H9 (cell line): ENCODE measurements around the gene CNDP2. TPM values are rescaled to one million over a fixed set of nuclear protein-coding genes. Genes with fewer than 3 reads are reported as not detected.

Experiments
- DNase-seq: peaks from one replicate; pipeline ENCODE4 v3.0.0-alpha.2; 2017
- H2AFZ ChIP-seq: one replicate; pipeline ENCODE4 v1.6.1; 2013; ENCODE audit warnings: mild to moderate bottlenecking, low read length, control low read depth, moderate library complexity
- H2AK5ac ChIP-seq: 2 replicates; pipeline ENCODE4 v1.6.1; 2013; ENCODE audit warnings: low read length, control low read depth, mixed read lengths; ENCODE audit not compliant: insufficient read length
- H2BK120ac ChIP-seq: one replicate; pipeline ENCODE4 v1.6.1; 2013; ENCODE audit warnings: low read depth, mild to moderate bottlenecking, low read length, control low read depth, inconsistent platforms; ENCODE audit not compliant: poor library complexity, severe bottlenecking
- H2BK12ac ChIP-seq: 2 replicates; pipeline ENCODE4 v1.6.1; 2013; ENCODE audit warnings: low read length, control low read depth, mixed read lengths, low read depth; ENCODE audit not compliant: insufficient read length
- H2BK15ac ChIP-seq: 2 replicates; pipeline ENCODE4 v1.6.1; 2013; ENCODE audit warnings: low read depth, low read length, control low read depth
- H2BK20ac ChIP-seq: one replicate; pipeline ENCODE4 v1.6.1; 2013; ENCODE audit warnings: low read depth, mild to moderate bottlenecking, low read length, control low read depth, inconsistent platforms; ENCODE audit not compliant: poor library complexity, severe bottlenecking
- H2BK5ac ChIP-seq: 2 replicates; pipeline ENCODE4 v1.6.1; 2013; ENCODE audit warnings: low read length, control low read depth, mixed read lengths; ENCODE audit not compliant: insufficient read length
- H3K14ac ChIP-seq: 2 replicates; pipeline ENCODE4 v1.6.1; 2013; ENCODE audit warnings: low read length, control low read depth; ENCODE audit not compliant: insufficient read depth
- H3K18ac ChIP-seq: 2 replicates; pipeline ENCODE4 v1.6.1; 2013; ENCODE audit warnings: low read depth, mild to moderate bottlenecking, mixed read lengths, low read length, control low read depth; ENCODE audit not compliant: insufficient read length
- H3K23ac ChIP-seq: 2 replicates; pipeline ENCODE4 v1.6.1; 2013; ENCODE audit warnings: low read length, control low read depth, mixed read lengths, low read depth; ENCODE audit not compliant: insufficient read length
- H3K23me2 ChIP-seq: 2 replicates; pipeline ENCODE4 v1.6.1; 2013; ENCODE audit warnings: low read depth, mild to moderate bottlenecking, mixed read lengths, low read length, control low read depth; ENCODE audit not compliant: insufficient read length, poor library complexity, severe bottlenecking
- H3K27ac ChIP-seq: 2 replicates; pipeline ENCODE4 v1.5.1; 2013; ENCODE audit warnings: low read length, control low read depth, mixed read lengths, low read depth; ENCODE audit not compliant: insufficient read length
- H3K27me3 ChIP-seq: 2 replicates; pipeline ENCODE4 v1.6.1; 2013; ENCODE audit warnings: low read length, control low read depth, inconsistent platforms; ENCODE audit not compliant: insufficient read depth
- H3K4ac ChIP-seq: 2 replicates; pipeline ENCODE4 v1.6.1; 2013; ENCODE audit warnings: low read depth, mild to moderate bottlenecking, control low read depth, inconsistent platforms, low read length, moderate library complexity
- H3K4me1 ChIP-seq: 2 replicates; pipeline ENCODE4 v1.6.1; 2013; ENCODE audit warnings: low read length, control low read depth, inconsistent platforms; ENCODE audit not compliant: insufficient read depth
- H3K4me2 ChIP-seq: 2 replicates; pipeline ENCODE4 v1.6.1; 2013; ENCODE audit warnings: low read length, control low read depth, mixed read lengths; ENCODE audit not compliant: insufficient read length, insufficient read depth
- H3K56ac ChIP-seq: 2 replicates; pipeline ENCODE4 v1.6.1; 2013; ENCODE audit warnings: low read depth, mild to moderate bottlenecking, mixed read lengths, low read length, control low read depth; ENCODE audit not compliant: insufficient read length
- H3K79me1 ChIP-seq: 2 replicates; pipeline ENCODE4 v1.6.1; 2013; ENCODE audit warnings: low read depth, mild to moderate bottlenecking, moderate library complexity, low read length, control low read depth, inconsistent platforms; ENCODE audit not compliant: insufficient read depth, poor library complexity, severe bottlenecking
- H3K79me2 ChIP-seq: 2 replicates; pipeline ENCODE4 v1.6.1; 2013; ENCODE audit warnings: low read length, control low read depth, inconsistent platforms; ENCODE audit not compliant: insufficient read depth
- H3K9ac ChIP-seq: 2 replicates; pipeline ENCODE4 v1.6.1; 2013; ENCODE audit warnings: low read length, control low read depth, mixed read lengths; ENCODE audit not compliant: insufficient read length; ENCODE audit errors: extremely low read depth
- H3K9me3 ChIP-seq: one replicate; pipeline ENCODE4 v1.6.1; 2013; ENCODE audit warnings: low read depth, low read length, inconsistent platforms; ENCODE audit not compliant: control insufficient read depth
- H3T11ph ChIP-seq: one replicate; pipeline ENCODE4 v1.6.1; 2013; ENCODE audit warnings: mild to moderate bottlenecking, low read length, control low read depth, inconsistent platforms
- H4K20me1 ChIP-seq: one replicate; pipeline ENCODE4 v1.6.1; 2013; ENCODE audit not compliant: control insufficient read depth, insufficient read length, insufficient read depth
- H4K5ac ChIP-seq: 2 replicates; pipeline ENCODE4 v1.6.1; 2013; ENCODE audit warnings: low read depth, mild to moderate bottlenecking, mixed read lengths, low read length, control low read depth; ENCODE audit not compliant: insufficient read length
- H4K8ac ChIP-seq: replicated peaks from 2 replicates; pipeline ENCODE4 v1.6.1; 2013; ENCODE audit warnings: low read length, control low read depth, mixed read lengths, low read depth; ENCODE audit not compliant: insufficient read length
- H4K91ac ChIP-seq: 2 replicates; pipeline ENCODE4 v1.6.1; 2013; ENCODE audit warnings: low read depth, mild to moderate bottlenecking, moderate library complexity, mixed read lengths, low read length, control low read depth; ENCODE audit not compliant: insufficient read length
- H3K27ac Mint-ChIP-seq, 3 experiments: 2 replicates in 2 of 3; 3 replicates in 1 of 3; pipeline ENCODE4 v1.8.0; 2020 to 2021; ENCODE audit warnings: mixed read lengths in 3 of 3, mild to moderate bottlenecking in 1 of 3, moderate library complexity in 1 of 3
- H3K27me3 Mint-ChIP-seq: 2 replicates; pipeline ENCODE4 v1.8.0; 2021; ENCODE audit warnings: low read depth, mild to moderate bottlenecking, moderate library complexity, mixed read lengths
- H3K36me3 Mint-ChIP-seq, 3 experiments: 2 replicates in 2 of 3; 3 replicates in 1 of 3; pipeline ENCODE4 v1.8.0; 2020 to 2021; ENCODE audit warnings: low read depth in 3 of 3, mixed read lengths in 3 of 3; ENCODE audit not compliant: insufficient read depth in 1 of 3
- H3K4me1 Mint-ChIP-seq, 2 experiments: 2 replicates each; pipeline ENCODE4 v1.8.0; 2020; ENCODE audit warnings: mixed read lengths in 2 of 2
- H3K4me3 Mint-ChIP-seq, 2 experiments: 2 replicates in 1 of 2; 3 replicates in 1 of 2; pipeline ENCODE4 v1.8.0; 2020 to 2021; ENCODE audit warnings: mild to moderate bottlenecking in 2 of 2, mixed read lengths in 2 of 2, moderate library complexity in 1 of 2
- H3K9me3 Mint-ChIP-seq, 2 experiments: 2 replicates in 1 of 2; 3 replicates in 1 of 2; pipeline ENCODE4 v1.8.0; 2020; ENCODE audit warnings: mild to moderate bottlenecking in 2 of 2, mixed read lengths in 2 of 2, moderate library complexity in 1 of 2
- CTCF ChIP-seq: fragments of 200-600 bp; sonication (generic); conservative IDR thresholded peaks from 3 replicates; pipeline ENCODE4 v1.8.0; 2021; ENCODE audit warnings: antibody characterized with exemption, mild to moderate bottlenecking
- WGBS: extraction: QIAGEN DNeasy Blood & Tissue Kit; methylation state at CpG from one replicate; pipeline ENCODE4 v1.1.7; 2013; ENCODE audit warnings: missing lambda C conversion rate, low lambda C conversion rate, mixed read lengths; ENCODE audit not compliant: insufficient read length; ENCODE audit errors: extremely low coverage; 5-methylcytosine and 5-hydroxymethylcytosine counted together
- total RNA-seq: library from RNA; stranded (reverse); gene quantifications from 2 replicates; pipeline ENCODE4 v1.2.1, GENCODE V29; 2021

CNDP2 gene
- total RNA-seq, 1 experiment from 2014 or later: 212 TPM

GRCh38 chr18:74507097-74507881 is 11.1 kb downstream of the CNDP2 start:
- H4K5ac ChIP-seq: no peak overlapping the region
- no peaks in the 10 kb centered on the region; the same call in 1 of the 2 replicates for H3K4me1 ChIP-seq
- H3K18ac ChIP-seq: no peak overlapping the region
- no peak overlapping the region for H2BK12ac ChIP-seq
- no peak overlapping the region for H2BK15ac ChIP-seq
- Mint-ChIP-seq H3K27ac (peak overlapping the region in 2 of 3 experiments; percentile 82 to 94; a peak in 6 of 7 replicates), H3K9me3 (no peaks in the 10 kb centered on the region), H3K4me3 (peak overlapping the region in 1 of 2 experiments; percentile 42; a peak in 1 of 5 replicates), H3K36me3 (peaks cover 60 to 93% (median 82%) of the 10 kb centered on the region in 3 experiments), H3K27me3 (no peaks in the 10 kb centered on the region), H3K4me1 (peaks cover 9 to 19% of the 10 kb centered on the region in 2 experiments)
- H3K4ac ChIP-seq: no peak overlapping the region
- H4K91ac ChIP-seq: no peak overlapping the region
- H4K8ac ChIP-seq: no peak overlapping the region
- H2AFZ ChIP-seq: no peak overlapping the region
- no peak overlapping the region for H3K14ac ChIP-seq
- no peaks in the 10 kb centered on the region for H4K20me1 ChIP-seq
- H3K56ac ChIP-seq: no peak overlapping the region
- DNase-seq: peak; percentile 19
- no peaks in the 10 kb centered on the region for H3K23me2 ChIP-seq
- no peak overlapping the region for H3K9ac ChIP-seq
- no peak overlapping the region for H3K23ac ChIP-seq
- H2BK20ac ChIP-seq: no peak overlapping the region
- H2AK5ac ChIP-seq: no peak overlapping the region
- H3K79me1 ChIP-seq: peaks cover 6% of the 10 kb centered on the region
- H3K4me2 ChIP-seq: no peak overlapping the region
- TF ChIP-seq CTCF: no peak
- H3T11ph ChIP-seq: no peak overlapping the region
- no peaks in the 10 kb centered on the region for H3K27me3 ChIP-seq
- H3K9me3 ChIP-seq: no peaks in the 10 kb centered on the region
- H3K79me2 ChIP-seq: no peaks in the 10 kb centered on the region
- no peak overlapping the region for H2BK5ac ChIP-seq
- no peak overlapping the region for H3K27ac ChIP-seq
- H2BK120ac ChIP-seq: no peak overlapping the region
- WGBS: no CpG with 5 or more reads among the region's 23 CpGs
